ENCODE data around the gene FUCA2.

FUCA2 gene, protein sequence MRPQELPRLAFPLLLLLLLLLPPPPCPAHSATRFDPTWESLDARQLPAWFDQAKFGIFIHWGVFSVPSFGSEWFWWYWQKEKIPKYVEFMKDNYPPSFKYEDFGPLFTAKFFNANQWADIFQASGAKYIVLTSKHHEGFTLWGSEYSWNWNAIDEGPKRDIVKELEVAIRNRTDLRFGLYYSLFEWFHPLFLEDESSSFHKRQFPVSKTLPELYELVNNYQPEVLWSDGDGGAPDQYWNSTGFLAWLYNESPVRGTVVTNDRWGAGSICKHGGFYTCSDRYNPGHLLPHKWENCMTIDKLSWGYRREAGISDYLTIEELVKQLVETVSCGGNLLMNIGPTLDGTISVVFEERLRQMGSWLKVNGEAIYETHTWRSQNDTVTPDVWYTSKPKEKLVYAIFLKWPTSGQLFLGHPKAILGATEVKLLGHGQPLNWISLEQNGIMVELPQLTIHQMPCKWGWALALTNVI

GRCh38 chr6:143510991-143511891 lies at the start of gene FUCA2:
TSS of gene FUCA2 (minus strand) at chr6:143511720. CDS start at chr6:143511634, 86 bp downstream.
- peak; percentile 68 for DNase-seq (ENCODE audit: low read depth, low spot score)

- DNase-seq (ENCODE audit: low read depth, low spot score) = no peak
Observed at GRCh38 chr6:143561105-143561704, 49.7 kb upstream of the FUCA2 start.

- no peak for DNase-seq (ENCODE audit: low read depth, low spot score)
Observed at GRCh38 chr6:143559051-143559660, 47.6 kb upstream of the FUCA2 start.

DNA sequence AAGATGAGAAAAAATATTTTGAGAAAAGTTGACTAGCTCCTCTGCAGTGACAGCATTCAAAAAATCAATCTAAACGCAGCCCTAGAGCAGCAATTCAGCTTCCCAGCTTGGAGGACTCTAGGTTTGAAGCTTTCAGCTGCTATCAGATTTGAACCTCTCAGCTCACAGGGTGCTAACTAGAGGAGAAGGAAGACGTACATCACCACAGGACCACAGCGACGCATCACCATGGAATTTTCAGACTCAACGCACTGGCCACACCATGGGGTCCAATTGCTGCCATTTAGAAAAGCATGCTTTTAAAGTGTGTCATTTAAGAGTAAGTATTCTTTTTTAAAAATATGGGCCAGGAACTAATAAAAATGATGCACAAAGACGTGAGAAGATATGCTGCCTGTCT lies 45.0 kb upstream of the FUCA2 start:
- DNase-seq (ENCODE audit: low read depth, low spot score) = peak; percentile 87

DNA sequence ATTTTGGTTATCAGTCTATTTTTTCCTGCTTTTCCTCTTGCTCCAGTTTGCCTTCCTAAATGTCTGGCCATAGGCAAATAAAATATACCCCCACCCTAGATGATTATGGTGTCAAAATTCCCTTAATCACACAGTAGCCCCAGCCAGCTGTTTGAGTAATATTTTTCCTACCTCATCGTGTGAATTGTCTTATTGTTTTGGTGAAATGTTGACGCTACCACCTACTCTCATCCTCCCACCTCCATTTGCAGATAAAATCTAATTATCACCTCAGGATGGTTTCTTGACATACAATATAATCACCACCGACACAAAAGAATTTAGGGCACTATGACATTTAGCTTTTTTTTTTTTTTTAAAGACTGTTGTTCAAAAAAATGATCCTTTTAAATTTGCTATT lies 44.1 kb upstream of the FUCA2 start:
- DNase-seq (ENCODE audit: low read depth, low spot score) = no peak

DNA sequence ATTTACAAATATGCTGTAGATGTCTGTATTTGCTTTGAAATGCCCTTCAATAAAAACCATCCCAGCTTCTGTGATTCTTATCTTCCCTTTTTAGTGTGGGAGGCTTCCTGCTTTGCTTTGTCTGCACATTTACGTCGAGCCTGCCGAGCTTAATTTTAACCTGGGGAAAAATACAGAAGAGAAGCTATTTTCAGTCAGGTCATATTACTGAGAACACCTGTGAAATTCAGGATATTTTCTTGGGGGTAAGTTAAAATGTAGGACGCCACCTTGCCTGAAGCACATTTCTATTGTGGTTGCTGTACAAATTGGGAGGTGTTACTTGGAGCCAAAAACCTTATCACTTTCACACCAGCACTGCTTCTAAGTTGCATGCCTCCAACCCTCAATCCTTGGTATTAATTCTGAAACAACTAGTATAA lies 43.6 kb upstream of the FUCA2 start:
- no peak for DNase-seq (ENCODE audit: low read depth, low spot score)

DNA sequence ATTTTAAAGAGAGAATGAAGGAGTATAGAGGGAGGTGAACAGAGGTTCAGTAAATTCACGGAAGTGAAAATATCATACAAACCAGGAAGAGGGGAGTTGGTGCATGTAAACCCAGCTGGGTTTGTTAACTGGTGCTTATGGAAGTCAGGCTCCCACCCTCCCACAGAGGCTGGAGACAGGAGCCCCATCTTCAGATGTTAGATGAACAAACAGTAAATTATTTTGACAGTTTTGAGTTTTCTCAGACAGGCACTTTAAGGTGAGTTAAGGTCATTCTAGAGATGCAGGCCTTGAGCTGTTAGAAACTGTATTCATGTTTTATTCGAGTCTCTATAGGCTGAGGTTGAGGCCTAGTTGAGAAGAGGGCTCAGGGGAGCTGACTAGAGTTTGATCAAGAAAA lies 41.8 kb upstream of the FUCA2 start:
- DNase-seq (ENCODE audit: low read depth, low spot score) = no peak

DNA sequence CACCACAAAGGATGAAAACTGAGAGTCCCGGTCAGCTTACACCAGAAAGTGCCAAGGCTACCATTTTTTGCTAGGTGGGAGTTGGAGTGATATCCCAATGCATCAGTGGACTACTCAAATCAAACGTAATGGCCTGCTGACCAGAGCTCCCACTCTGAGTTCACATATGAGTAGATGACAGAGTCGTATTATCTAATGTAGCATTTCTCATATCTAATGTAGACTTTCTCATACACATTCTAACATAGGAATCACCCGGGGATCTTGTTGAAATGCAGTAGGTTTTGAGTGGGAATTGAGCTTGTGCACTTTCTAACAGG lies 38.4 kb upstream of the FUCA2 start:
- no peak for DNase-seq (ENCODE audit: low read depth, low spot score)

DNA sequence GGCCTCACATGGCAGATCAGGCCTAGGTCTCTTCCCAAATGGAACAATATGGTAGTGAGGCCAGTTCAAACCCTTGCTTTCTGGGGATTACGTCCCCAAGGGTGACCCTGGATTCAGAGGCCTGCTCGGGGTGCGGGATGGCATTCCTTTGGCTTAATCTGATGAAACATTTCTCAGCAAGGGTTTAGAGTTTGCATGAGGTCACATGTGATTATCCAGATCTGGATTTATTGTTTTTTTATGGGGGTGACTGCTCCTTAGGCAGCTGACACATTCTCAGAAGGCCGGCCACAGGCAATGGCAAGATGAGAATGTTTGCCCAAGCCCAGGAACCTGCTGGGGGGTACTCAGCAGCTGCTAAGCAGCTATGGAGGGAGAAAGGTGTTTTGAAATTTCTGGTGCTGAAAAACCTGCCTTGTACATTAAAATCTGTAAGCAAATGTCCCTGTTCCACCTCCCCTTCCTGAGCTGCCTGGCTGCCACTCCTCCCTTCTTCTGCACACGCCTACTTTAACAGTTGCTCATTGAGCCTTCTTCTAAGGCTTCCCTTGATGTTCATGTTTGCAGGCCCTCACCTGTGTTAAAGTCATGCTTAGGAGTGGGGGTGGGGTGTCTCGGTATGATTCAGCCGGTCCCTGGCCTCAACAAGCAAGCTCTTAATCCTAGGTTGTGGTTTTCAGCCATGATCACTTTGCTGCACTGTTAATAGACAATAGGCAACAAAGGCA lies 37.9 kb upstream of the FUCA2 start:
- no peak for DNase-seq (ENCODE audit: low read depth, low spot score)

GRCh38 chr6:143546599-143546998 lies 35.1 kb upstream of the FUCA2 start:
- DNase-seq (ENCODE audit: low read depth, low spot score) = no peak

DNA sequence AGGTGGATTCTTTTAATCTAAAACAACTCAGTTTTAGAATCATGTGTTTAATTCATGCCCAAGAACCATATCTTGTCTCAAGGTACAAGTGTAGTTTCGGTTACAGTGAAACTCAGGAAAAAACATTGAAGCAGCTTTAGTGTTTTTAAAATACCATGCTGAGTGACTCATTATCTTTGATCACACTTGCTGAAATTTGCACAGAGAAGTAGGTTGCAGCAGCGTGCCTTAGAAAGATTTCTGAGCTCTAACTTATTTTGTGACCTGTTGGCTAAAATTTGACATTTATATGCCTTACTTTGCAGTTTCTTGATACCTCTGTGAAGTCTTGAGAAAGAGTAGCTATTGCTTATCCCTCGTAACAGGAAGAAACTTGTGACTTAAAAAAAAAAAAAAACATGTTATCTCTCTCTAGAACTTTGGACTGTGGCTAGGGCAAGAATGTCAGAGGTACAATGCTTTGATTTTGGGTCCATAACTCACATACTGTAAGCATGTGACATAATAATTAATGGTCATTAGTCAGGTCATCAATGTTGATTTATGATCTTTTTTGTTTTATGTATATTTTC lies 34.5 kb upstream of the FUCA2 start:
- no peak for DNase-seq (ENCODE audit: low read depth, low spot score)

- DNase-seq (ENCODE audit: low read depth, low spot score) = no peak
Observed at GRCh38 chr6:143545165-143545564, 33.6 kb upstream of the FUCA2 start.

DNA sequence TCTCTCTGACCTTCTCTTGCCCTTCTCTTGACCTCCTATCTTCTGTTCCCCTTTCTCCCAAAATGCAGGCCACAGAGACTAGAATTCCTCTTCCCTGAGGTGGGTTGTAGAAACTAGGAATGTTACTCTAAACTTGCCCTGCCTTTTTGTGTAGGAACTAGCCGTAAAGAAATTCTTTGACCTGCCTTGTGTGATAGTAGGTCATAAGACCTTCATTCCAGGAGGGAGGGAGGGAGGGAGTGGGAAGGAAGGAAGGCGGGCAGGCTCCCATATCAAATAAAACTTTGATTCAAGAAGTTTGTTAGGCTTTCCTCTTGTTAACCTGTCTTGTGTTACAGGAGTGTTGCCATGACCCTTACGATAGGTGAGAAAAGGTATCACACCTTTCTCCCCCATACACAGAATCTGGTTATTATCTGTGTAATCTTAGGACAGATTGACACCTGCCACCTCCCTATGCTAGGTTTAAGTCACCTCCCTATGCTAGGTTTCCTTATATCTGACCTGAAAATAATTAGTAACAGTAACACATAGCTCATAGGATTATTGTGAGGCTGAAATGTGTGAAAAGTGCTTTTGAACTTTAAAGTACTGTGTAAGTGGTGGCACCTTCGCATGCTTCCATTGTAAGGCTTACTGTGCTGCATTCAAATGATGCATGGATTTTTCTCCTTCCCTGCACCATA lies 32.6 kb upstream of the FUCA2 start:
- no peak for DNase-seq (ENCODE audit: low read depth, low spot score)

- DNase-seq (ENCODE audit: low read depth, low spot score) = no peak
Observed at GRCh38 chr6:143543435-143543834, 31.9 kb upstream of the FUCA2 start.

DNA sequence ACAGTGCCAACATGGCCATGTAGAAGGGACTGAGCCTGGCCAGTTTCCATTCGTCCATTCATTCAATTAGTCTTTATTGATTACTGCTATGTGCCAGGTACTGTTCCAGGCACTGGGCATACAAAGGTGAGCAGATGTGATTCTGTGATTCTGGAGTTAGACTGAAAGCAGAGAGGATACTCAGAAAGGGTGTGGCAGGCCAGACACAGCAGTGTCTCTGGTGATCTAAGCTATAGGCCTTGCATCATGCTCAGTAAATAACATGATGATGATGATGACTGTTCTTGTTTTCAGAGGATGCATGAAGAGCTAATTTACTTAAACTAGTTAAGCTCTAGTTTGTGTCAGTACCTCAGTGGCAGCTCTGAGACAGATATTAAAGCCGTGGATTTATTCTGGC lies 31.4 kb upstream of the FUCA2 start:
- DNase-seq (ENCODE audit: low read depth, low spot score) = no peak

GRCh38 chr6:143540192-143540591 lies 28.7 kb upstream of the FUCA2 start:
- no peak for DNase-seq (ENCODE audit: low read depth, low spot score)

DNA sequence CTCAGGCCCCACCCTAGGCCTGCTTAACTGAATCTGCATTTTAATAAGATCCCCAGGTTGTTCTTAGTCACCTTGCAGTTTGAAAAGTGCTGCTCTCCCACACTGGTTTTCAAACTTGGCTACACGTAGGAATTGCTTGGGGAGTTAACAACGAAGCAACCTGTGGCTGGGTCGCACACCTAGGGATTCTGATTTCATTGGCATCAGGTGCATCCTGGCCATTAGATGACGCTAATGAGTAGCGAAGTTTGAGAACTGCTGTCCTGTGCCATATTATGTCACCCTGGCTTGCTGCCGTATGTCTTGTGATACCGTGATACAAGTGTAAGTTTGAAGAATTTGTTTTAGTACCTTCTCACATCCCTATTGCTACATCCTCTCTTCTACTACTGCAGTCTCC lies 28.2 kb upstream of the FUCA2 start:
- DNase-seq (ENCODE audit: low read depth, low spot score) = no peak

DNA sequence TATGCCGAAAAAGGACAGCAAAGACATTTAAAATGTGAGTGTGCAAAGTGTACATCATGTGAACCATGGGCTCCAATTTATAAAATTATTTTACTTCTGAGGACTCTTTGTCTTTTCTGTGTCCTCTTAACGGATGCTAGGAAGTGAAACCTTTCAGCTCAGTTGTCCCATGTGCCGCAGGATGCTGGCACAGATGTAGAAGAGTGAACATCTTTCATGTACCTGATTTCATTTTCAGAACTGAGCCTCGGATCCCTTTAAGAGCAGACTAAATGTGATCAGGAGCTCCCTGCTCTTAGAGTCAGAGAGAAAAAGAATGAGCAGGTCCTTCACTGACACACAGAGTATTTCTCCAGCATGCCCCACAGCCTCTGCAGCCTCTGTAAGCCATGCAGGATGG lies 27.6 kb upstream of the FUCA2 start:
- no peak for DNase-seq (ENCODE audit: low read depth, low spot score)

DNA sequence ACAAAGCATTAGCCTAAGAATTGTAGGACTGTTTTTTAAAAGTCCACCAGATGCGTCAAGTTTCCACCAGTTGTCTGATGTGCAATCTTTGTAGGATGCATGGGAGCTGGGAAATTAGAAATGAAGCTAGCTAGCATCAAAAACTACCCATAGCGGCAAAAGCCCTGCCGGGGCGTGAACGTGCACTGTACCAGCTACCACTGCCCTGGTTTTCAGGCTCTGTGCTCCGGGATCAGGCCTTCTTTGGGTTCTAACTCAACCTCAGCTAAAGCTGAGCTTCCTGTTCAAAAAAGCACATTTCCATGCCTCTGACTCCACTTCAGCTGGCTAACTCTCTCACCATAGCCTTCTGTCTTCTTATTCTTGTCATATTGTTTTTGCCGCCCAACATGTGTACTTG lies 26.9 kb upstream of the FUCA2 start:
- DNase-seq (ENCODE audit: low read depth, low spot score) = no peak

All from smooth muscle cell of the brain vasculature (primary cell).